Measurements from ENCODE around the gene SCFD2. TPM values are rescaled to one million over a fixed set of nuclear protein-coding genes. Genes with fewer than 3 reads are reported as not detected.
"Not testable (repeated sequence)": the region's sequence is repeated elsewhere in the genome, so short reads cannot be mapped to it uniquely, and the experiment has no call there.

The SCFD2 gene
- total RNA-seq, 1 experiment from 2014 or later: 13.5 TPM

DNA sequence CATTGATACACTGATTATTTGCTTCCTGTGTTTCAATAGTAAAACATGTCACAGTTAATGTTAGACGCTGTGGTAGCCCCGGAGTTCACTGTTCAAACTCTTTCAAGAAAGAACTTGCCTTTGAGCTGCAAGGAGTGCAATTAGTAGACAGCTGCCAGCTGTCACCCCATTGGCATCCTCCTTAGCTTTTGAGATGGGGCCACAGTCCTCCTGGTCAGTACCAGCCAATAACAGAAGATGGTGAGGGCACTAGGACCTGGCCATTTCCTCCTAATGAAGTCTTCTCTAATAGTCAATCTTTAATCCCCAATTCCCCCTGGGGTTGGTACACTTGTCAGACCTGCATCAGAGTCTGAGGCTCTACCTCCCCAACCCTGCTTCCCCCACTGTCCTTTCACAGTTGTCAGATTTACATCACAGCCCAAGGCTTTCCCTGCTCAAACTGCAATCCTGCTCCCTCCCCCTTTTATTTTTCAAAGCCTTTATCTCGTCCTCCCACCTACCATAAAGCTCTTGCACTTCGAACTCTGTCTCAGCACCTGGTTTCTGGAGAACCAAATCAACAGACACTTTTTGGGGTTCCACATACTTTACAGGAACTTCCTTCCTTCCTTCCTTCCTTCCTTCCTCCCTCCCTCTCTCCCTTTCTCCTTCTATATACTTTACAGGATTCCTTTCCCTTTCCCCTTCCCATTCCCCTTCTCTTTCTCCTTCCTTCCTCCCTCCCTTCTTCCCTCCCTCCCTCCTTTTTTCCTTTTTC, 321.8 kb downstream of the SCFD2 start:
- Histone ChIP-seq H3K27me3 (ENCODE audit: control insufficient read depth, insufficient read depth, low read length) (no peaks in the 10 kb centered on the region), H3K36me3 (replicated peaks; ENCODE audit: control insufficient read depth, insufficient read depth, low read length) (no peaks in the 10 kb centered on the region), H3K4me3 (ENCODE audit: insufficient read depth, low read depth, low read length) (no peak overlapping the region)
- DNase-seq: no peak

DNA sequence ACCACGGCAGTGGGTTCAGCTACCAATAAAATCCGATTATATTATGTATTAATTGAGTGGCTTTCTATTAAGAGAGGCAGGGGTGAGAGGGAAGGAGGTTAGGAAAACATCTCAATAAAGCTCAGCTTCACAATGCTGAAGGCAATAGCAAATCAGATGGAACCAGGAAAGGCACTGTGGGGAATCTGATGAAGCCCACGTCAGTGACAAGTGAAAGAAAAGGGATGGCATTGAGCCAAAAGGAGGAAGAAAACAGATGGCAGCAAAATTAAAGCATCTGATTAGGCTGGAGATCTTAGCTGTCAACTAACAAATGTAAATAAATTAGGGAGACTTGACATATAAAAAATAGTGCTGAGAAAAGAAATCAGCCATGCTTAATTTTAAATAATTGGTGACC, 322.8 kb downstream of the SCFD2 start:
- Histone ChIP-seq H3K4me3 (ENCODE audit: insufficient read depth, low read depth, low read length) (no peak overlapping the region), H3K36me3 (replicated peaks; ENCODE audit: control insufficient read depth, insufficient read depth, low read length) (no peaks in the 10 kb centered on the region), H3K27me3 (ENCODE audit: control insufficient read depth, insufficient read depth, low read length) (no peaks in the 10 kb centered on the region)
- no peak for DNase-seq

DNA sequence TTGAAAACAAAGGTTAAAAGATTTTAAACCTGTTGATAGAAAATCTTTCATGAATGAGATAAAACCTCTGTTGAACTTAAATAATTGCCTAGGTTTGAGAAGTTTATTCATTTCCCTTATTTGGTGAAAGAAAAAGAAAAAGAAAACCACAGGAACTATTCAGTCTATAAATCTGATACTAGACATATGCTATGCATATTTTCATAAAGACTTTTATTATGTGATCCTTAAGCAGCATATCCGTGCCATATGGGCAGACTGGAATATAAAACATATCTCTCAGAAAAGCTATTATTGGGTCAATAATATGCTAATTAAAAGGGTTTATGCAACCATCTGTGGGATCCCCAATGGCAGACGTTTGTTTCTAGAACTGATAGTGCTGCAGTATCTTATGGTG, 325.0 kb downstream of the SCFD2 start:
- no peak for DNase-seq
- Histone ChIP-seq H3K4me3 (ENCODE audit: insufficient read depth, low read depth, low read length) (no peak overlapping the region), H3K27me3 (ENCODE audit: control insufficient read depth, insufficient read depth, low read length) (no peaks in the 10 kb centered on the region), H3K36me3 (replicated peaks; ENCODE audit: control insufficient read depth, insufficient read depth, low read length) (no peaks in the 10 kb centered on the region)

DNA sequence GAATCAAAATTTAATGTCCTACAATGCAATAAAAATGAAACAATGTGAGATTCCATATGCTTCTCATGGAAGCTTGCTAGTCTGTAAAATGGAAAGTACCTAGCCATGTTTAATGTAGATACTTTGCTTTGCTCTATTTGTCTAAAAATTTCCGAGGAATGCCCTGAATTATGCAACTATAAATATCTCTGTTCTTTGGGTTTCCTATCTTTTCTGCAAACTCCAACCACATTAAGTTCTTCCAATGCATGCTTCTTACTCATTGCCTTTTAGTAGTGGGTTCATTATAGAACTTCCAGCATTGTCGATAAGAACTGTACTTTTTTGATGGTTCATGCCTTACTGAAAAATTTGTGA, 325.4 kb downstream of the SCFD2 start:
- Histone ChIP-seq H3K36me3 (replicated peaks; ENCODE audit: control insufficient read depth, insufficient read depth, low read length) (no peaks in the 10 kb centered on the region), H3K27me3 (ENCODE audit: control insufficient read depth, insufficient read depth, low read length) (no peaks in the 10 kb centered on the region), H3K4me3 (ENCODE audit: insufficient read depth, low read depth, low read length) (no peak overlapping the region)
- no peak for DNase-seq

DNA sequence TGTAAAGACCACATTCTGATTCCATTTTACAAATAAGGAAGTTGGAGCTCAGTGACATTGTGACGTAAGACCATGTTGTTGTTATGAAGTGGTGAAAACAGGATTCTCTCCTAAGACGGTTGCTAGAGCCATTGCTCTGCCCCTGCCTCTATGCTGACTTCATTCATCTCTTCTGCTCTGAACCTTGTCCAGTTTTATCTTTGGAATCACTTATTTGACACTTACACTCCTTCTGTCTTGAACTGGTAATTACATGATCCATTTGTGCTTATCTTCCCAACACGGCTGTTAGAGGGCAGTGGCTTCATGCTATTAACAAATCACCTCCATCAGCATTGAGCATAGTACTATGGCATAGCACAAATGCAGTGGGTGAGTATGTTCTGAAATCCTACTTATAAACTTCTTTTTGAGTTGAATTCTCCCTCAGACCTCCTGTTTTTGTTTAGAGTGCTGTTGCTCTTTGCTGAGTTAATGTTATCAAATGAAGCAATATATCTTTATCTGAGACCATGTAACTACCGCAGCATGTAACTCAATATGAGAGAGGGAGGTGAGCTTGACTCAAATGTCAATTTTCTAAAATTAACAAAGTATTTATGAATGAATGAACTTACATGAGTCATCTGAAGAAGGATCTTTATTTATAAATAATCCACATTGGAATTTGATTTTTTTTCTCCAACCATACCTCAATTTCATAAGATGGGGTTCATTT, 326.0 kb downstream of the SCFD2 start:
- no peak for DNase-seq
- Histone ChIP-seq H3K36me3 (replicated peaks; ENCODE audit: control insufficient read depth, insufficient read depth, low read length) (no peaks in the 10 kb centered on the region), H3K4me3 (ENCODE audit: insufficient read depth, low read depth, low read length) (no peak overlapping the region), H3K27me3 (ENCODE audit: control insufficient read depth, insufficient read depth, low read length) (no peaks in the 10 kb centered on the region)

DNA sequence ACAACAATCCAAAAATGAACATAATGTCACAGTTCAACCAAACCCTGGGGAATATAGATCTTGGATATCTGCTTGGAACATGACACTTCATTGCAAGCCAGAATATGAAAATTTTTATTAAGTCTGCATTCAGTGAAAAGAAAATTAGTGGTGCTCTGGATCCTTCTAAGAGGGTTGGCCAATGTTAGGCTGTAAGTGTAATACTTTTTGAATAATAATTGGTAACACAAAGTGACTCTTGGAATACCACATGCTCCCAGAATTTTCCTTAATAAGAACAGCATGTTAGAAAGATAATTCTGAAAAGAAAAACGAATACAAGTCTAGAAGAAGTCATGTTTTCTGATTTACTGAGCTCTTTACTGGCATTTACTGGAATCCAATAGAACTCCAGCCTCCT, 328.0 kb downstream of the SCFD2 start:
- H3K27me3 ChIP-seq (ENCODE audit: control insufficient read depth, insufficient read depth, low read length): no peaks in the 10 kb centered on the region
- no peak overlapping the region for H3K4me3 ChIP-seq (ENCODE audit: insufficient read depth, low read depth, low read length)
- no peaks in the 10 kb centered on the region for H3K36me3 ChIP-seq (replicated peaks; ENCODE audit: control insufficient read depth, insufficient read depth, low read length)
- DNase-seq: no peak

DNA sequence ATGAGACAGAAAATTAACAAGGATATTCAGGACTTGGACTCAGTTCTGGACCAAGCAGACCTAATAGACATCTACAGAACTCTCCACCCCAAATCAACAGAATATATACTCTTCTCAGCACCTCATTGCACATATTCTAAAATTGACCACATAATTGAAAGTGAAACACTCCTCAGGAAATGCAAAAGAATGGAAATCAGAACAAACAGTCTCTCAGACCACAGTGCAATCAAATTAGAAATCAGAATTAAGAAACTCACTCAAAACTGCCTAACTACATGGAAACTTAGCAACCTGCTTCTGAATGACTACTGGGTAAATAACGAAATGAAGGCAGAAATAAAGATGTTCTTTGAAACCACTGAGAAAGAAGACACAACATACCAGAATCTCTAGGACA, 333.0 kb downstream of the SCFD2 start:
- not testable (repeated sequence) for H3K4me3 ChIP-seq (ENCODE audit: insufficient read depth, low read depth, low read length); H3K27me3 ChIP-seq (ENCODE audit: control insufficient read depth, insufficient read depth, low read length); DNase-seq; H3K36me3 ChIP-seq (replicated peaks; ENCODE audit: control insufficient read depth, insufficient read depth, low read length)

DNA sequence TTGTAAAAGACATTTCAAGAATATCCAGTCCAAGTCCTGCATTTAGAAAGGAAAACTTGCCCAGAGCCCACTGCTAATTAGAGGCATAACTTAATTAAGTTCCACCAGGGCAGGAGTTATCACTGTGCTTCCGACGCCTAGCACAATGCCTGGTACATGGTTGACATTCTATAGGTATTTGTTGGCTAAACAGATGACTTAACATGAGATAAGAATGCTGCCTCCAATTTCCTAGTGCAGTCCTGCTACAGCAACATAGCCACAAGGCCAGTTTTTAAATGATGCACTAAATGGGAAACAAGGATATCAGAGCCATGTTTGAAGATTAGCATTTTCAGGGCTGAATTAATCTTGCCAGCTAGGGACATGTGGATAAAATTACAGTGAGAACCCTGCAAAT, 339.6 kb downstream of the SCFD2 start:
- Histone ChIP-seq H3K4me3 (ENCODE audit: insufficient read depth, low read depth, low read length) (no peak overlapping the region), H3K36me3 (replicated peaks; ENCODE audit: control insufficient read depth, insufficient read depth, low read length) (no peaks in the 10 kb centered on the region), H3K27me3 (ENCODE audit: control insufficient read depth, insufficient read depth, low read length) (no peaks in the 10 kb centered on the region)
- no peak for DNase-seq

DNA sequence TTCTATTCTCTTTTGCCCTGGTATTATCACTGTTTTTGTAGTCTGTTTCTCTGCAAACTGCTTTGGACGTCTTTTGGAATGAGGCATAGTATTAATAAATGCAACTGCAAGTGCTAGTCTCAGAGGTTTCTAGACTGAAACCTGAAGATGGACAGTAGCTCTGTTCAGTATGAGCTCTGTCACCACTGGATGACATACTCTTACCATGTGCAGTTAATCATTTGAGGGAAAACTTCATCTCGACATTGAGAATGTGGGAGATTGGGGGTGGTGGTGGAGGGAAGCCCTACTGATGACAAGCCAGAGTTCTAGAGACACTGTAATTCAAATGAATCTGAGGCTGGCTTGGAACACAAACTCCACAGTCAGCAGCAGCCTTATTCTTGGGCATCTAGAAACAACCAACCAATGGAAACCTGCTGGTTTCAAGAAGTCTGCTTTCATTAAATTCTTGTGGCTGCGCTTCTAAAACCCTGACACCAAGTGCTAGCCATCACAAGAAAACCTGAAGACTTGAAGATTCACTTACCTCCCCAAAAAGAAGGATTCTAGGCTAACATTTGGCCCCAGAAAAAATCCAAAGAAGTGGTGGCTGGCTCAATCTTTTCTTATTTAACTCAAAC, 342.1 kb downstream of the SCFD2 start:
- Histone ChIP-seq H3K27me3 (ENCODE audit: control insufficient read depth, insufficient read depth, low read length) (no peaks in the 10 kb centered on the region), H3K4me3 (ENCODE audit: insufficient read depth, low read depth, low read length) (no peak overlapping the region), H3K36me3 (replicated peaks; ENCODE audit: control insufficient read depth, insufficient read depth, low read length) (no peaks in the 10 kb centered on the region)
- no peak for DNase-seq

DNA sequence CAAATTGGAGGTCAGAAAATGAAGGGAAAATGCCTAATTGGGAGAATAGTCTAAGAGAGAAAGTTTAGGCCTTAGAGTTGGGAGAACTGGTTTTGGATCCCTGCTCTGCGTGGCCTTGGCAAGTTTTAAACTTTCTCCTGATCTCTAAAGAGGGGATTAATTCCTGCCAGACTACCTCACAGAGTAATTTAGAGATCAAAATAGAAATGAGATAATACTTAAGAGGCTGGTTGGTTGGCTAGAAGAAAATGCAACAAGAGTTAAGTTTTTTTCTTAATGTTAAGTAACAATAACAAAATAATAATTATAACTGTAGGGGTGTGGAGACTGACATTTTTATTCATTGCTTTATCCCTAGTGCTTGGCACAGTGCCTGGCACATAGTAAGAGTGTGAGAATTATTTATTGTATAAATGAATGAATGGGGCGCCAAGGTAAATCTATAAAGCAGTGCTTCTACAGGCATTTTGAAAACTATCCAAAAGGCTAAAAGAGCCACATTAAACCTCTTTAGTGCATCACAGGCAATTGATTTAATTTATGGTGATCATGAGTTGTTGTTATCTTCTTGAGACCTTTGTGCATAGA, 343.3 kb downstream of the SCFD2 start:
- Histone ChIP-seq H3K36me3 (replicated peaks; ENCODE audit: control insufficient read depth, insufficient read depth, low read length) (no peaks in the 10 kb centered on the region), H3K27me3 (ENCODE audit: control insufficient read depth, insufficient read depth, low read length) (no peaks in the 10 kb centered on the region), H3K4me3 (ENCODE audit: insufficient read depth, low read depth, low read length) (no peak overlapping the region)
- no peak for DNase-seq

DNA sequence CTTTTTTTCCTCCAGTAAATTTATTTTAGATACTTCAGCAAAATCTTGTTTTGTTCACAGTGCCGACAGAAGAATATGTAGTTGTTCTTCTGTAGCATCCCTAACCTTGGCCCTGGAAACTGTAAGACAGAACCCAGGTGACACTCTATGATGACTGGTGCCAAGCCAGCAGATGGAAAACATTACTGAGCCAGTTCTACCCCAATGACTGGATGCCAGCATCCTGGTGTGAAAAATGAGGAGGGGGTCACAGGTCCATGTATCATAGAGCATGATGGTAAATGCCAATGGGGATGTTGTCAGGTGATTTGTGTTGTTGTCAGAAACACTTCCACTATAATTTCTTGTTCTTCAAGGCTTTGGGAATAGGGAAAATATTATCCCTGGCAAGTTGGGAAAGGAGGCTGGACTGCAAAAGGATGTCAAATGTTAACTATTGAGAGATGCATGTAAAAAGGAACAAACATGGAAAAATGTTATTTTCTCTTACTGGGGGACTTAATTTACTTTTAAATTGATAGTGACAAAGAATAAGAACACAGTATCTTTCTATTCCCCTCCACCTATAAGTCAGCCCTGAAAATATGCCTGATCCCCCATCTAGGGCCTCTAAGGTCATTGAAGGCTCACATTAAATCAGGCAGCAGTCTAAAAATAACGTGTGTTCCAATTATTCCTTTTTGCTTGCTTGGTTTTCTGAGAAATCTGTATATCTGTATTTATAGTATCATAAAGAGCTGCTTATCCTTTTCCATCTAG, 343.9 kb downstream of the SCFD2 start:
- no peak for DNase-seq
- no peak overlapping the region for H3K4me3 ChIP-seq (ENCODE audit: insufficient read depth, low read depth, low read length)
- H3K27me3 ChIP-seq (ENCODE audit: control insufficient read depth, insufficient read depth, low read length): no peaks in the 10 kb centered on the region
- H3K36me3 ChIP-seq (replicated peaks; ENCODE audit: control insufficient read depth, insufficient read depth, low read length): no peaks in the 10 kb centered on the region

DNA sequence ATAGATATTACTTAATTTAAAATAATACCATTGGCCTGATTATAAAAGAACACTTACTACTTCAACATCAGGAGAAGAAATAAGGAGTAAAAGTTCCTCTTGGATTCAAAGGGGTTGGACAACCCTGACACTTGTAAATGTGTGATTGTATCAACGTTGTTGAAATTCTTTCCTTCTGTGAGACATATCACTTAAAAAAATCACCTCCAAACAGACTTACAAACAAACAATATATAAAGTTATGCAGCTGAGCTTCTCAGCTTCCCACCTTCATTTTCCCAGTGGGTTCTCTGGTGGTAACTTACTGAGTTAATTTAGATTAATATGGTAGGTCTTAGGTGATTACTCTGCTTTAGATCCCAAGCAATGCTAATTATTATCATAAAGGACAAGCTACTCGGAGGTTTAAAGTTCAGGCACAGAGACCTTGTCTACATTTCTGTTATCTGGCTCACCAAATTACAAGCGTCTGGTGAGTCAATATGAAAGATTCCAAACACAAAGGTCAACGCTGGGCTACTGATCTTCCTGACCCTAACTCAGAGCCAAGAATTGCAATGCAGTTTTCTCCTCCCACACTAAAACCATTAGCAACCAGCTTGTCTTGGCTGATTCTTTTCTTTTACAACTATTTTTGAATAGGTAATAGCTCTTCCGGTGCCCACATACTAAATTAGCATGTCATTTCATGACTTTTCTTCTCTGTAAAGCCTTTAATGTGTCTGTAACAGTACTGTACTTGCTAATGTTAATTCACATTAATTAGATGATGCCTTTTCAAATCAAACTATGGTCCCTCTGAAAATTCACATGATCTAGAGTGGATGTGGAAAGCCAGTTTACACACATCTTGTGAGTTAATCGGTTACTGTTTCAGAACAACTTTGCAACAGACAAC, 346.1 kb downstream of the SCFD2 start:
- H3K27me3 ChIP-seq (ENCODE audit: control insufficient read depth, insufficient read depth, low read length): no peaks in the 10 kb centered on the region

DNA sequence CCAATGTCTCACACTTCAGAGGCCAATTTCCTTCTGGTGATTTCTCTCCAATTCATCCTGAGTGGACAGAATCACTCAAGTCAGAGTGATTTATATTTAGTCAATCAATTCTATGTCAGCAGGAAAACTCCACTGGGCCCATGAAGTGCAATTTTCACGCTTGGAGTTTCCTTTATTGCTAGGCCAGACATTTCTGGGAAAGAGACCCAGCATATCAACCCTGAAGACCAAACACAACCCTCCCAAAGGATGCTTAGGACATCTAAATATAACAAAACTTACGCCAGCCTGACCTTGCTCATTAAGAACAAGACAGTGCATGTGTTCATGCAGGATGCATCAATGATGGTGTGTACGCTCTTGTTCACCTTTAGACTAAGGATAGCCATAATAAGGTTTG, 347.4 kb downstream of the SCFD2 start:
- no peak for DNase-seq
- H3K27me3 ChIP-seq (ENCODE audit: control insufficient read depth, insufficient read depth, low read length): no peaks in the 10 kb centered on the region
- H3K4me3 ChIP-seq (ENCODE audit: insufficient read depth, low read depth, low read length): no peak overlapping the region
- H3K36me3 ChIP-seq (replicated peaks; ENCODE audit: control insufficient read depth, insufficient read depth, low read length): no peaks in the 10 kb centered on the region

More for the DNA sequence above, 346.1 kb downstream of the SCFD2 start:
- no peaks in the 10 kb centered on the region for H3K36me3 ChIP-seq (replicated peaks; ENCODE audit: control insufficient read depth, insufficient read depth, low read length)
- DNase-seq: no peak
- no peak overlapping the region for H3K4me3 ChIP-seq (ENCODE audit: insufficient read depth, low read depth, low read length)
